Measurements from ENCODE around the gene P3H2.
"Not testable (repeated sequence)": the region's sequence is repeated elsewhere in the genome, so short reads cannot be mapped to it uniquely, and the experiment has no call there.

P3H2 gene

DNA sequence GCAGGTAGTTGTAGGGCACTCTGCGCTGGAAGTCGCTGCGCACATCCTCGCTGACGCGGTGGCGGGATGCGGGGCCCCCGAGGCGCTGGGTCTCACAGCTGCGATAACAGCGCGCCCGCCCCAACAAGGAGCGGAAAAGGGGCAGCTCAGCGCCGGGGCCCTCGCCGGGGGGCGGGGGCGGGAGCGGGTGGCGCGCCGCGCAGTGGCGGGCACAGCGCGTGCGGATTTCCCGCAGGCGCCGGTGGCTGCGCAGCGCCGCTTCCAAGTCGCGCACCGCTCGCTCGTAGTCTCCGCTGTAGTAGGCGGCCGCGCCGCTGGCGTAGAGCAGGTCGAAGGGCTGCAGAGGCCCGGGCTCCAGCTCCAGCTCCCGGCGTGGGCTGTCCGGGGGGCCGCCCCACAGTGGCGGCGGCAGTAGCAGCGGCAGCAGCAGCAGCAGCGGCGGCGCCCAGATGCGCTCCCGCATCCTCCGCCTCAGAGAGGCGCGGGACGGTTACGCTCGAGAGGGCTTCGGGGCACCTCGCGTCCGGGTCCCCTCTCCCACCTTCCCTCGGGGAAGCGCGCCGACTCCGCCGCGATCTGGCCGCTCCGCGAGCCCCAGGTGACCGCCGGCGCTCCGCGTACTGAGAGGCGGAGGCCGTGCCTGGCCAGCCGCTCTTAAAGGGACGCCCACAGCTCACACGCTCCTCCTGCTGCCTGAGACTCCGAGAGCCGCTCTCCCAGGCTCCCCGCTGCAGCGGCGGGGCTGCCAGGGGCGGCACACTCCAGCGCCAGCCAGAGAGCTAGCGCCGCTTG lies at the start of gene P3H2:
TSS of gene P3H2 (minus strand) at position 629 of the 792 bp plus-strand sequence. CDS start at position 463, 166 bp downstream.
- no peak for DNase-seq (ENCODE audit: low read depth)

- no peak for DNase-seq (ENCODE audit: low read depth)
Measured at GRCh38 chr3:190169877-190170276, 49.2 kb upstream of the P3H2 start.

DNA sequence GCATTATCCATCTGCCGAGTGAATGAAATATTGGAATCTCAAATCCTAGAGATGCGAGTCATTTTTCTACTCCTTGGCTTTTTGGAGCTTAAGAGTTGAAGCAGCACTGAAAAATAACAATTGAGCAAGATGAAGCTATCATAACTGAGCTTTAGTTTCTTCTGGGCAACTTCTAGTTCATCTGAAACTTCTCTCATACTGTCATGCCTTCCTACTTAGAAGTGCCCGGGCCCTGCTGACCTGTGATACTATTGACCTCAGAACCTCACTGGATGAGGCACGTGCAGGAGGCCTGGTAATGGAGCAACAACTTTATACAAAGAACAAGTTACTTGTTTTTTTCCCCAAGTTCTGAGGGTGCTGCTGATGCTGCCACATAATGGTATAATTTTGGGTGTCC lies 48.5 kb upstream of the P3H2 start:
- no peak for DNase-seq (ENCODE audit: low read depth)

DNA sequence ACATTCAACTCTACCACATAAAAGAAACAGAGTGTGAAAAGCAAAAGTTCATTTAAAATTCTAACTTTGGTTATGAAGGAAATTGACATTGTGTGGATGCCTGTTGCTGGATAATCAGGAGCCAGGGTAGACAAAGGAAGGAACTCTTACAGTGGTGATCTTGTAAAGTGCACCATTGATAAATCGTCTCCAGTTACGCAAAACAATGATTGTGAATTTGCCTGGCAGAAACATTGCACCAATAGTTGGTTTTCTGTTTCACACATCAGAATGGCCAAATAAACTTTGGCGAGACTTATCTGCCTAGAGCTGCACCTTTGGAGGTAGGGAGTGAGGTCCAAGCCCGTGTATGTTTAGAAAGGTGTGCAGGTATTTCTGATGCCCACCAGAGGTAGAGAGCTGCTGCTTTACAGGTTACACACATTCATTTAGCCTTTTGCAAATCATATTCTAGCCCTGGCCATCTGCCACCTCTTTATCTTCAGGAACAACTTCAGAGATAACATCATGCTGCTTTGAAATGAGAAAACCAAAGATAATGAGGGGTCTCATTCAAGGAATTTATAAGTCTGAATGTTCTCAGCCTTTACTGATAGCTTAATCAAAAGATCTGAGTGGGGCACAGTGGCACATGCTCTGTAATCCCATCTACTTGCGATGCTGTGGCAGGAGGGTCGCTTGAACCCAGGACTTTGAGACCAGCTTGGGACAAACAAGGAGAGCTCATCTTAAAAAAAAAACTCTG lies 47.4 kb upstream of the P3H2 start:
- no peak for DNase-seq (ENCODE audit: low read depth)

GRCh38 chr3:190166948-190167347 lies 46.3 kb upstream of the P3H2 start:
- DNase-seq (ENCODE audit: low read depth): no peak

- DNase-seq (ENCODE audit: low read depth): no peak
Measured at GRCh38 chr3:190165253-190165652, 44.6 kb upstream of the P3H2 start.

GRCh38 chr3:190162013-190162412 lies 41.3 kb upstream of the P3H2 start:
- not testable (repeated sequence) for DNase-seq (ENCODE audit: low read depth)

DNA sequence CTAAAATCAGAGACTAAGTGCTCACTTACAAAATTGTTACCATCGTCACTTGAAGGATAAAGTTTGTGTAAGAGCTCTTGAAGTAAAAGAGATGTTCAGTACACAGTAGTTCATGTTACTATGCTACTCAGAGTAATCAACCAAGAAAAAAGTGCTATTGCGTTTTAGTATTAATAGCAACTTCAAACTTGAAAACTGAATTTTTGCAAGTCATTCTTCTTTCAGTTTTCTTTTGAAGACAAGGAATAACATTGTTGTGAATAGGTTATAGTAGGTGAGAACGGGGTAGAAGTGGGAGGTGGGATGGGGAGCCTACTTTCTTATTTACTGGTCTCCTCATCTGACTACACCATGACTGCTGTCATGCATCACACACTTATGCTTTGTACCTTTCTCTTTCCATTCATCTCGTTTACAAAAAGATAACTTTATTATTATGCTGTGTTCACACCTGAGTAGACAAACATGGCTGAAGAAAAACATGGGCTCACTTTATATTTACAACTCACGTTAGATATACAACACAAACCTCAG lies 39.3 kb upstream of the P3H2 start:
- no peak for DNase-seq (ENCODE audit: low read depth)

GRCh38 chr3:190158261-190158660 lies 37.6 kb upstream of the P3H2 start:
- no peak for DNase-seq (ENCODE audit: low read depth)

- no peak for DNase-seq (ENCODE audit: low read depth)
Measured at GRCh38 chr3:190155752-190156151, 35.1 kb upstream of the P3H2 start.

- DNase-seq (ENCODE audit: low read depth): no peak
Measured at GRCh38 chr3:190150681-190151080, 30.0 kb upstream of the P3H2 start.

GRCh38 chr3:190149830-190150619 lies 29.3 kb upstream of the P3H2 start:
- not testable (repeated sequence) for DNase-seq (ENCODE audit: low read depth)

DNA sequence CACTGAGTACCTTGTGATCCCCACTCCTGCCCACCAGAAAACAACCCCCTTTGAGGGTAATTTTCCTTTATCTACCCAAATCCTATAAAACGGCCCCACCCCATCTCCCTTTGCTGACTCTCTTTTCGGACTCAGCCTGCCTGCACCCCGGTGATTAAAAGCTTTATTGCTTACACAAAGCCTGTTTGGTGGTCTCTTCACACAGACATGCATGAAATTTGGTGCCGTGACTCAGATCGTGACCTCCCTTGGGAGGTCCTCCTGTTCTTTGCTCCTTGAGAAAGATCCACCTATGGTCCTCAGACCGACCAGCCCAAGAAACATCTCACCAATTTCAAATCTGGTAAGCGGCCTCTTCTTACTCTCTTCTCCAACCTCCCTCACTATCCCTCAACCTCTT lies 24.1 kb upstream of the P3H2 start:
- not testable (repeated sequence) for DNase-seq (ENCODE audit: low read depth)

DNA sequence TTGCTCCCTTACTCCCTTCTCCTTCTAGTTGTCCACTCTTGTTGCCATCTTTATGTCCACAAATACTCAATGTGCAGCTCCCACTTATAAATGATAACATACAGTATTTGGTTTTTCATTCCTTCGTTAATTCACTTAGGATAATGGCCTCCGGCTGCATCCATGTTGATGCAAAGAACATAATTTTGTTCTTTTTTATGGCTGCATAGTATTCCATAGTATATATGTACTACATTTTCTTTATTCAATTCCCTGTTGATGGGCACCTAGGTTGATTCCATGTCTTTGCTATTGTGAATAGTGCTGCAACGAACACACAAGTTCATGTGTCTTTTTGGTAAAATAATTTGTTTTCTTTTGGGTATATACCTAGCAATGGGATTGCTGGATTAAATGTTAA lies 21.3 kb upstream of the P3H2 start:
- DNase-seq (ENCODE audit: low read depth): no peak

- DNase-seq (ENCODE audit: low read depth): no peak
Measured at GRCh38 chr3:190139365-190139764, 18.7 kb upstream of the P3H2 start.

DNA sequence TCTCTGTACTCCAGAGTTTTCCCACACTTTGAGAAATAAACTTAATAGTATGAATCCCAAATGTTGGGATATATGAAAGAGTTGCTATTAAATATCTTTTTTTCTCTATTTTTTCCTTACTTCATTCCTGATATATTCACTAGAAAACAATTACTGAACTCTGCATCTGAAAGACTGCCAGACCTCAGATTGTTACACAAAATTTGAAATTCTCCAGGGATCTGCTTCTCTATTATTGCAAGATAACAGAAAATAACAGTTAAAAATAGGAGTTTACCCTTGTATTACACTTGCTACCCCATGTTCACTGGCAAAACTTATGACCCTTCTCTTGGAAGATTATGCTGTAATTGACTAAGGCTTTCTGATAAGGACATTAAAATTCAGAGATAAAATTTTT lies 11.7 kb upstream of the P3H2 start:
- no peak for DNase-seq (ENCODE audit: low read depth)

DNA sequence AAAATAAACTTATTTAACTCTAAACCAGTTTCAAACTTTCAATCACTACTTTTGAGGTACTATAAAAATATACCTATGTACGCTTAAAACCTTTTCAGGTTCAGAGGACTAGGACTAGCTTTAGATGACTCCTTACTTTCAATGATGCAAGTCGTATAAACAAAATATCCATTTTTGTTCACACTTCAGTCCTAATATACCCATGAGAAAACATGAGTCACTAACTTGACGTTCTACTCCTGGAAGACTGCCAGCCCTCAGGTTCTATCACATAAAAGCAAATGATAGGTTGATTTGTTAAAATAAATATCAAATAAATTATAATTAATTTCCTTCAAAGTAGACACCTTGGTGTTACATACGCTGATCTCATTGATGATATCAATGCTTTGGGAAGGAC lies 10.6 kb upstream of the P3H2 start:
- no peak for DNase-seq (ENCODE audit: low read depth)

DNA sequence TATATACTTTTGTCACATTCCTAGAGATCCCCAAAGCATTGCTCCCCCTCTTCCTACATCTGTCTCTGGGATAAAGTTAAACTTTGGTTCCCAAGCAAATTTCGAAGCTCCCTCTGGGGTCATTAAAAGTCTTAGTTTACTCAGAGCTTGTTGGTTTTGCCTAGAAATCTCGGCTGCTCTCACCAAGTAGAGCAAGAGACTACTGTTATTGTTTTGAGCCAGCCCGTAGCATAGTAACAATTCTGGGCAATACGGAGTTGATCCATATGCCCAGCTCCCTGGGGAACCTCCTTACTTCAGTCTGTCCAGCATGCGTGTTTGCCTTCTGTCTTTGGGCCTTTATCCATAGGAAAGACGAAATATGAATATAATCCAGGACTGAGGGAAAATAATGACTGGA lies 10.0 kb upstream of the P3H2 start:
- no peak for DNase-seq (ENCODE audit: low read depth)

DNA sequence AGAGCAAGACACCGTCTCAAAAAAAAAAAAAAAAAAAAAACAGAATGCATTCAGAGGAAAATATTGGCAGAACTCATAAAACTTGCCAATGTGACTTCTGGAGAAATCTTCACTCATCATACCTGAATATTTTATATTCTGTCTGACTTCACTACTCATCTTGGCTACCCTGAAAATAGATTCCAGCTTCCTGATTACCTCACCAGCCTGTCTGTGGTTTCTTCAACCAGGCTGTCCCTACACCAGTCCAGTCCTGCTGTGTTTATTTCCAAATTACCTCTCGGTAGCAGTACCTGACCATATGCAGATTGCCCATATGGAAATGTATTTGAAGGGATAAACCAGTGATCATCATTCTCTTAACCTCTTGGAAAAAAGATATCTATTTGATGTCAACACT lies 9.3 kb upstream of the P3H2 start:
- no peak for DNase-seq (ENCODE audit: low read depth)

DNA sequence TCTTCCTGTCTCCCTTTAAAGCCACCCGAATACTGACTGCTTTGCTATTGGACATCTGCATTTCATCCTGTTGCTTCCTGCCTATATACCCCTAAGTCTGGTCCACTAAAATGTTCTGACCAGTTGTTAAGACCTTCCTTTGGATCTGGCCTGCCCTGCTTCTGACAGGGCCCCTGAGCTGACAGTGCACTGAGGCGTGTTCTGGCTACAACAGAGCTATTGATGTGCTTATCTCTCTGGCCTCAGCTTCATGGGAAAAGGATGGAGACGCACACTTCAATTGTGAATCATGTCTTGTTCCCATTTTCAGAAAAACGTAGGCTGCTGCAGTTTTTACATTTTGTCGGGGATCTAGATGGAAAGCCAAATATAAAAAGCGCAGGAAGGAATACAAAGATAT lies 7.1 kb upstream of the P3H2 start:
- DNase-seq (ENCODE audit: low read depth): no peak

- no peak for DNase-seq (ENCODE audit: low read depth)
Measured at GRCh38 chr3:190127195-190127594, 6.5 kb upstream of the P3H2 start.

GRCh38 chr3:190125436-190126068 lies 4.9 kb upstream of the P3H2 start:
- DNase-seq (ENCODE audit: low read depth): no peak
